ENCODE data around the gene STXBP5L.

The STXBP5L gene

DNA sequence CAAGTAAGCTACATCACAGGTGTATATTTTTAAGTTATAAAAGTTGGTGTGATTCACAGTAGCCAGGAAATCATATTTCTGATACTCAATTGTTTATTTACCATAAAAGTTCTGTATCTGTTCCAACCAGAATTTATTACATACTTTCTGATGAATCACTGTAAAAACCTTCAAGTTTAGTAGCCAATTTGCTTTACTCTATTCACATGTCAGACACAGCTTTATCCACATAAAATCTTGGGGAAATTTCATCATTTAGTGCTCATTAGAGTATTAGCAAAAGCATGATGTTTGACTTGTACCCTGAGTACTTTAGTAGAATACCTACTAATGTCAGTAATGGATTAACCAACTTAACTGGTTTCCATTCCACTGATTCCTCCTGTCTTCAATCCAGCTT, 388.0 kb downstream of the STXBP5L start:
- Histone ChIP-seq H3K4me3 (ENCODE audit: low read length, poor library complexity, severe bottlenecking) (no peak overlapping the region), H3K79me2 (ENCODE audit: insufficient read depth, low read length) (no peaks in the 10 kb centered on the region), H3K9ac (ENCODE audit: low read depth, low read length, poor library complexity, severe bottlenecking) (no peak overlapping the region), H3K27me3 (ENCODE audit: insufficient read depth, low read length, poor library complexity, severe bottlenecking) (no peaks in the 10 kb centered on the region), H3K36me3 (ENCODE audit: insufficient read depth, low read length) (no peaks in the 10 kb centered on the region), H3K9me2 (replicated peaks; ENCODE audit: low read depth, low read length) (0 out of 2 replicates have a peak, but pooled peaks cover 4% of the 10 kb centered on the region), H2AFZ (ENCODE audit: low read length) (no peak overlapping the region), H3K4me1 (ENCODE audit: insufficient read depth, low read length, poor library complexity, severe bottlenecking) (no peaks in the 10 kb centered on the region), H3F3A (ENCODE audit: low read depth) (no peaks in the 10 kb centered on the region), H3K4me2 (ENCODE audit: low read depth, low read length, poor library complexity, severe bottlenecking) (no peak overlapping the region), H4K20me1 (ENCODE audit: insufficient read depth, low read length, poor library complexity, severe bottlenecking) (no peaks in the 10 kb centered on the region), H3K9me3 (ENCODE audit: insufficient read depth, low read depth, low read length) (no peaks in the 10 kb centered on the region)
- TF ChIP-seq EZH2phosphoT487 (IDR thresholded peaks at IDR 0.05; ENCODE audit: borderline replicate concordance) (no peak), CTCF (conservative IDR thresholded peaks at IDR 0.05; ENCODE audit: low read length) (no peak)

- Histone ChIP-seq H2AFZ (ENCODE audit: low read length) (no peak overlapping the region), H3K4me3 (ENCODE audit: low read length, poor library complexity, severe bottlenecking) (no peak overlapping the region), H4K20me1 (ENCODE audit: insufficient read depth, low read length, poor library complexity, severe bottlenecking) (no peaks in the 10 kb centered on the region), H3K4me2 (ENCODE audit: low read depth, low read length, poor library complexity, severe bottlenecking) (no peak overlapping the region), H3K27me3 (ENCODE audit: insufficient read depth, low read length, poor library complexity, severe bottlenecking) (no peaks in the 10 kb centered on the region), H3K79me2 (ENCODE audit: insufficient read depth, low read length) (no peaks in the 10 kb centered on the region), H3K36me3 (ENCODE audit: insufficient read depth, low read length) (no peaks in the 10 kb centered on the region), H3K9ac (ENCODE audit: low read depth, low read length, poor library complexity, severe bottlenecking) (no peak overlapping the region), H3K9me2 (replicated peaks; ENCODE audit: low read depth, low read length) (no peaks in the 10 kb centered on the region), H3F3A (ENCODE audit: low read depth) (no peaks in the 10 kb centered on the region), H3K4me1 (ENCODE audit: insufficient read depth, low read length, poor library complexity, severe bottlenecking) (no peaks in the 10 kb centered on the region), H3K9me3 (ENCODE audit: insufficient read depth, low read depth, low read length) (no peaks in the 10 kb centered on the region)
- no peak for TF ChIP-seq CTCF (conservative IDR thresholded peaks at IDR 0.05; ENCODE audit: low read length)
- TF ChIP-seq EZH2phosphoT487 (IDR thresholded peaks at IDR 0.05; ENCODE audit: borderline replicate concordance) = no peak
Measured at GRCh38 chr3:121324320-121324719, 416.3 kb downstream of the STXBP5L start.

GRCh38 chr3:121330118-121330517, 422.1 kb downstream of the STXBP5L start:
- H3F3A ChIP-seq (ENCODE audit: low read depth) = no peaks in the 10 kb centered on the region
- H2AFZ ChIP-seq (ENCODE audit: low read length) = no peak overlapping the region
- no peaks in the 10 kb centered on the region for H3K36me3 ChIP-seq (ENCODE audit: insufficient read depth, low read length)
- H3K27me3 ChIP-seq (ENCODE audit: insufficient read depth, low read length, poor library complexity, severe bottlenecking) = no peaks in the 10 kb centered on the region
- no peak for TF ChIP-seq CTCF (conservative IDR thresholded peaks at IDR 0.05; ENCODE audit: low read length)
- no peak for TF ChIP-seq EZH2phosphoT487 (IDR thresholded peaks at IDR 0.05; ENCODE audit: borderline replicate concordance)
- no peaks in the 10 kb centered on the region for H3K9me3 ChIP-seq (ENCODE audit: insufficient read depth, low read depth, low read length)
- no peak overlapping the region for H3K4me2 ChIP-seq (ENCODE audit: low read depth, low read length, poor library complexity, severe bottlenecking)
- no peaks in the 10 kb centered on the region for H3K9me2 ChIP-seq (replicated peaks; ENCODE audit: low read depth, low read length)
- H3K79me2 ChIP-seq (ENCODE audit: insufficient read depth, low read length) = no peaks in the 10 kb centered on the region
- H4K20me1 ChIP-seq (ENCODE audit: insufficient read depth, low read length, poor library complexity, severe bottlenecking) = no peaks in the 10 kb centered on the region
- H3K9ac ChIP-seq (ENCODE audit: low read depth, low read length, poor library complexity, severe bottlenecking) = no peak overlapping the region
- no peaks in the 10 kb centered on the region for H3K4me1 ChIP-seq (ENCODE audit: insufficient read depth, low read length, poor library complexity, severe bottlenecking)
- no peak overlapping the region for H3K4me3 ChIP-seq (ENCODE audit: low read length, poor library complexity, severe bottlenecking)
